Measurements from ENCODE around the gene SEMA4D.

SEMA4D gene

DNA sequence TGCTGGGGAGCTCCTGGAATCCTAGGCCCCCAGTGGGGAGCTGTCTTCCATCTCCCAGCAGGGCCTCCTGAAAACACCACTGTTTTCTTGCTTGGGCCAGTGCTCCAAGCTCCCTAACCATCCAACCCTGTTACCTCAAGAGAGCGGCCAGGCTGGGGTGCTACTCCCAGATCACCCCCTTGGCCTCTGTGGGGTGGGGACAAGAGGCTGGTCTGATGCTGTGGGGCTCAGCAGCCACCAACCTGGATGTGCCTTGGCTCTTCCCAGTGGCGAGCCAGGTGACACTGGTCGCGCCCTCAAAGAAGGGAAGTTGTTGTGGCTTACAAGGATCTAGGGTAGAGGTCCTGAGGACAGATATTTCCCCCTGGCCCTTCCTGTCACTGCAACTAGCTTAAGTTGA, 130.6 kb downstream of the SEMA4D start:
- DNase-seq = no peak

DNA sequence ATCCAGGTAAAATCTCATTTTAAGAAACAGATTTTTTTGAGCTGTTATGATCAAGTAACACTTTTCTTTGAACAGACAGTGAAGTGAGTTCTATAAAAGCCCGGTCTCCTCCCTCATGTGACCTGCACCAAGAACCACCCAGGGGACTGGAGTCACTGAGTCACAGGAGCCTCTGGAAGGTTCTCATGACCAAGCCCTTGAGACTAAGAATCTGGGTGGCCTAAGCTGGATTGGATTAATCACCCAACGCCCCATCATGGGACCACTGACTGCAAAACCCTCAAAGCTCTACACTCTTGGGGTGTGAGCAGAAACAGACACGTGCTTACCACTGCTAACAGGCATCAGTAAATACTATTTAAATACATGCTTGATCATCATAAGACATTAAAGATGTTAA, 131.2 kb downstream of the SEMA4D start:
- DNase-seq = no peak

DNA sequence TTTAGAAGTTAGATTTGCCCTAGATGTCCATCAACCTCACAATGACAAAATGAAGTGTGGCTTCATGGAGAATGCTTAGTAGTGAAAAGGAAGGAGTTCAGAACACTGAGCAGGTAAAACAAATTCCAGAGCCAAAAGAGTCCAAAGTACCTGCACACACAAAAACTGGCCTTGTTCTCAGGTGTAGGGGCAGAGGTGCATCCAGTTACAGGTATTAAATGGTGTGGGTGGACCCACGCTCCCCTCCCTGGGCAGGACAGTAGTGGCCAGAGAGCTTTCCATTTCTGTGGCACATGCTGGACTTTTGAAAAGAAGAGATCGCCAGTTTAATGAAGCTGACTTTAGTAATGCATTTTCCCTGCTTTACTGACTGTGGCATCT, 132.4 kb downstream of the SEMA4D start:
- DNase-seq = no peak

DNA sequence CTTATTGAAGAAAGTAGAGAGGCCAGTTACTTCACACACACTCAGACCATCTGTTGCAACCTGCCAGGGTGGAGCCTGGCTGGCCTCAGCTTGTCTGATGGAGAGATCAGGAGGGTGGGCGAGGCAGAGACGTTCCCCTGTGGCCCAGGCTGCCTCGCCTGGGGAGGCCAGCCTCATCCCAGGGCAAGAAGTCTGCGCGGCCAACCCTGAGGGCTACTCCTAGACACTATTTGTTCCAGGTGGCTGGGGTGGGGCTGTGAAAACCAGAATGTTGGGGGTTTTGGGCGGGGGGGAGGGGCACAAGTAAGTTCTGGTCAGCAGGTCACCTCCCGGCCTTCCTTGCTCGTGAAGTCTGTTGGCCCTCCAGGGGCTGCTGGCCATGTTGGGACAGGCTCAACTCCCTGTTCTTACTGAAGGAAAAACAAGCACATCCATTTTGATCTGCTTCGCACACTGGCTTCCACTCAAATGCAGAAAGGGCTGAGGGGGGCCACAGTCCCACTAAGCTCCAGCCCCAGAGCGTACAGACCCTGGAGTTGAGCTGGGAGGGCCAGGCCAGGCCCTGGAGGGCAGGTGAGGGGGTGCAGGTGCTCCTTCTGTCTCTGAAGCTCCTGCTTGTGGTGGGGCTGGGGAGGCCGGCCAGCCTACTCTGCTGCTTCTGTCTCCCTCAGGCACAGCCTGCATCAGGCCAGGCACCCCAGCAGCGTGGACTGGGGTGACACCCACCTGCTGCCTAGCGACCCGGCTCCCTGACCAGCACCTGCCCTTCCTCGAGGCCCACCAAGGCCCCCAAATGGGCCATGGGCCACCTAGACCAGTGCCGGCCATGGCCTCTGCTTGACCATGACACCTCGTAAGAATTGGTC, 133.0 kb downstream of the SEMA4D start:
- no peak for DNase-seq

DNA sequence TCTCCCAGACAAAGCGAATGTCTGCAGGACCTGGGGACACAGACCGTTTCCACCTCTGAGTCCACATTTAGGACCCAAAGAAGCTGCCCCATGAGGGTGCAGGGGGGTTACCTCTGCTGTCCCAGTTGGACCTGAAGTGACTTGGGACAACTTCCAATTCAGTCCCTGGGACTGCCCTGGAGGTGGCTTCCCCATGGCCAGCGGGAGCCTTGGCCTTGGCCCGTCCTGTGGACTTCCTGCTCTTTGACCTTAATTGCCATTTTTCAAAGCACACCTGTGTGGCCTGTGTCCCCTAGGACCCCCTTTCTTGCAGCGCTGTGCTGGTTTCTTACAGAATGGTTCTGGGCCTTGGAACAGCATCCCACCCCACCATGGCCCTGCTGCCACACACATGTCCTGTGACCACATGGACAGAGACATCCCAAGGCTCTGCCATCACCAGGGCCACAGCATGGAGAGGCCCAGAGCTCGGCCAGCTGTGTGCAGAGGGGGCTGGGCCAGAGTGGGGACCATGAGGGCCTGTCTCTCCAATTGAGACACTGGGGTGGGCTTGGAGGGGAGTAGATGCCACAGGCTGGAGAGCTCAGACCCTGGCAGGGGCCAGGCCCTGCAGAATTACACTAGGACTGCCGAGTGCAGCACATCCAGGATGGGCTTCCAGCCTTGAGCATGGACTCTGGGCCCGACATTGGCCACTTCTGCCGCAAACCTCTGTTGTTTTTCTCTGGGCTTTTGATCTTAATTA, 133.8 kb downstream of the SEMA4D start:
- no peak for DNase-seq

DNA sequence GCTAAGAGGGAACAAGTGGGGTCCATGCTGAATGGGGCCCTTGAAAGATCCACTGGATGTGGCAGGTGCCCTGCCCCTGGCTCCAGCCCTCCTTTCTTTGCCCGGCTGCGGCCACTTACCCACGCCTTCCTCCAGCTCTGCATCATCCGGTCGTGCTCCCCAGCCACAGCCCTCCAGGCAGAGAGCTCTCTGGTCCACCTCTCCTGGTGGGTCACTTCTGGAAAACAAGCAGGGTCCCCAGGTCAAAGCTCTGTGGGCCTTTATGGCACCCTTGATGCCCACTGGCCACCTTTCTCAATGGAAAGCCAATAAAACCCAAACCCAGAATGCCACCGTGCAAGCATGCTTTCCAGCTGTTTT, 134.6 kb downstream of the SEMA4D start:
- DNase-seq = no peak

DNA sequence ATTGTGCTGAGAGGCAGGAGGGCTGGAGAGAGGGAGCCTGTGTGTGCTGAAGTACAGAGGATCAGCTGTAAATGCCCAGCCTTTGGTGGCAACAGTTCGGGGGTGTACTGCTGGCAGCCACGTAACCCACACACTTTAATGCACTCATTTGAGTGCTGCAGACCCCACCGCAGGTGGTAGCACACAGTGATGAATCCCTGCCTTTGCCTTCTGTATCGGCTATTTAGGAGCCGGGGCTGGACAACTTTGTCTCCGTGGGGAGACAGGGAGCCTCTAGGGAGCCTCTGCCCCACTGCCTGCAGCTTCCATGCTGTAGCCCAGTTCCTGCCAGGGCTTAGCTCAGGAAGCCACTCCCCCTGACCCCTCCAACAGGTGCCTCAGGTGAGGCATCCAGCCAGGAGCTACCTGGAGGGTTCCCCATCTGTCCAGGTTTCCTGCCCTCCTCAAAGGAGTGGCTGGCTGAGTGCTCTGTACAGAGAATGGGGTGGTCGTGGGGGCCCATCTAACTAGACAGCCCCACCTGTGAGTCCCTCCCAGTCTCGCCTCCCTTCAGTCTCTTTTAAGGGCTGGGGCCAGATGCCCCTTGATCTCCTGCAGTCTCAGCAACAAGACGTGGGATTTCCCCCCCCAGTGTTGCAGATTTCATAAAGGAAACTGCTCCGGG, 135.1 kb downstream of the SEMA4D start:
- DNase-seq = no peak

DNA sequence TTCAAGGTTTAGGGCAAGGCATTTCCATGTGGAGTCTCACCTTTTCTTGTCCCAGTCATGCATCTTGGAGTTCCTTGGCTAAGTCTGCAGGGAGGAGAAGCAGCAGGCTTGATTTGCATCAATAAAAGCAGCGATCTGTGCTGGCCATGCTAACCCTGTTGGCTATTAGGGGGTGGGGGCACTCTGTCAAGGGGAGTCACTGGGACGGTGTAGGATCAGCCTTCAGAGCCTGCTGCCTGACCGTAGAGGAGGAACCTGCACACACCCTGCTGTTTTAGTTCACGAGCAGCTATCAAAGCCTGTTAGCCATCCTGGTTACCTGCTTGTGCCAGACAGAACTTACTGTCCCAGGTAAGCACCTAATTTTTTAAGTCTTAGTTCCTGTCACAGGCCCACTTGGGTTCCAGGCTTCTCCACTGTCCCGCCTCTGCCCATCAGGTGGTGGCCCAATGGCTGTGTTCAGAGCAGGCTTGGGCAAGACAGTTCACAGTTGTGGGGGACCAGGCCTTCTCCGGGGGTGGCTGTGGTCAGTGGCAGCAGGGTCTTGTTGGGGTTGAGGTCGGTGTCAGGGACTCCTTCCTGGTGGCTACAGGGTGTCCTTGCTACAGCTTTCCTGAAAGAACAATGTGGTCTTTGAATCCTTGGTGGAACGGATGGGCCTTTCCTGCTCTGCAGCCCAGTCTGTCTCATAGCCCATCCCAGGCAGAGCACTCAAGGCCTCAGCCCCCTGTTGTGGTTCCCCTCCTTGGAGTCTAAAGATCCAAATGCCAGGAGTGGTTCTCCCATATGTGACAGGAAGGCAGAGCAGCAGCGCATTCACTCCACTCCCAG, 135.9 kb downstream of the SEMA4D start:
- no peak for DNase-seq

DNA sequence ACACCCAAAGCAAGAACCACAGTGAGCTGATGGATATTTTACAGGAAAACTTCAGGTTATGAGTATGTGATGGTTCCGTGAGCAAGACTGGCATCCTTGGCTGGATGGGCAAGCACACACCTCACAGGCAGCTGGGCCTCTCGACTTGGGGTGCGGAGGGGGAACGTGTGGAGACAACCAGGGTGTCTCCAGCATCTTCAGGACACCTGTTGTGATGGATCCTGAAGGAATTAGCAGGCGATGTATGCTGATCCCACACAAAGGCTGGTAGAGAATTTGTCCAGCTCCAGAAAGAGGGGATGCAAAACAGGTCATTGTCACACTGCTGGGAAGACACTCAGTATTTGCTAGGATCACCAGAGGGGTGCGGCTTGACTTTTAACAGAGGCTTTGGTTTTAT, 136.9 kb downstream of the SEMA4D start:
- no peak for DNase-seq

DNA sequence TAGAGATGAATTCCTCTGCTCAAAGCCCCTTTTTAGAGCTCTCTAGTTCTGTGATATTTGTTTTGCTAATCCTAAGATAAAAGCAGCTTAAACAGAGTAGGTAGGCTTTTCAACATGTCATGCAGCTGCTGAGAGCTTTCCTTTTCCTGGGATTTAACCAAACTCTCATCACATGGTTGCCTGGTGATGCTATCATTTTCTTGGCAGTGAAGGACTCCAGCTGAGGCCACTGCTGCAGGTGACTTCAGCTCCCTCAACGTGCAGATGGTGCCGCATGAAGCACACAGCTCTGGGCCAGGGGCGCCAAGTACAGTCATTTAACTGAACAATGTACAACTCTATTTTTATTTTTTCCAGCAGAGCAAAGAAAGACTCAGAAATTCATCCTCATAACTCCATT, 137.4 kb downstream of the SEMA4D start:
- no peak for DNase-seq

DNA sequence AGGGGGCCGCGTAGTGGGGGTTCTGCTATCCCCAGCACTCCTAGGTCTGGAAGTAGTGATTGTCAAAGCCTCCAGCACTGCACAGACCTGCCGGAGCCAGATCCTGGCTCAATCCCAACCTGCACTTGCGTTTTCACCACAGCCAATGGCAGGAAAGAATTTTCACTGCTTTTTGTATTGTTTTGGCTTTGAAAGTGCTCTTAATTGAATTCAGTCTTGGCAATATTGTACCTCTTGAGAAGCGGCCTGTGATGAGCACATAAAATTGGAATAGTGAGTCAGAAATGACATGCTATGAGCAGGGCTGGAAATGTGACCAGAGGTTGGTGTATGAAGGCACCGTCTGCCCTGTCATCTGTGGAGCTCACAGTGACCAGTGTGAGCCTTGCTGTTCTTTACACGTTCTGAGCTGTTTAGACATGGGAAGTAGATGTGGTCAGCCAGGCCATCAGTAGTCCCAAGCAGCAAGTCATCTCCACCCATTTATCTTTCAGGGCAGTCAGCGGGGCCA, 138.1 kb downstream of the SEMA4D start:
- DNase-seq = no peak

DNA sequence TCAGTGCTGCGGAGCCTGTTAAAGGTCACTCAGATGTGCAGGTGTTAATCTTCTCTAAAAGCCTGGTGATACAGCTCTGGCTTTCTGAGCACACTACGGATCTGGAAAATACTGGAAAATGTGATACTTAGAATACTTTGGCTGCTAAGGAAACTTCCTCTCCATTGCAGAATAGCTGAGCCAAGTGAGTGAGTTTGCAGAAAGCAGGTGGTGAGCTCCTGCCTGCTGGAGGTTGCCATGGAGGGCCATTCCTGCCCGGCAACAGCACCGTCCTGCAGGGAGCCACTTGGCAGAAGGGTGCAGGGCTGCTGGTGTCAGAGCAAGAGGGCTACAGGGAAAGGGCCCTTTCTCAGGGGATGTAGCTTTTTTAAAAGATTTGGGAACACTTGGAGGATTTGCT, 138.9 kb downstream of the SEMA4D start:
- no peak for DNase-seq

DNA sequence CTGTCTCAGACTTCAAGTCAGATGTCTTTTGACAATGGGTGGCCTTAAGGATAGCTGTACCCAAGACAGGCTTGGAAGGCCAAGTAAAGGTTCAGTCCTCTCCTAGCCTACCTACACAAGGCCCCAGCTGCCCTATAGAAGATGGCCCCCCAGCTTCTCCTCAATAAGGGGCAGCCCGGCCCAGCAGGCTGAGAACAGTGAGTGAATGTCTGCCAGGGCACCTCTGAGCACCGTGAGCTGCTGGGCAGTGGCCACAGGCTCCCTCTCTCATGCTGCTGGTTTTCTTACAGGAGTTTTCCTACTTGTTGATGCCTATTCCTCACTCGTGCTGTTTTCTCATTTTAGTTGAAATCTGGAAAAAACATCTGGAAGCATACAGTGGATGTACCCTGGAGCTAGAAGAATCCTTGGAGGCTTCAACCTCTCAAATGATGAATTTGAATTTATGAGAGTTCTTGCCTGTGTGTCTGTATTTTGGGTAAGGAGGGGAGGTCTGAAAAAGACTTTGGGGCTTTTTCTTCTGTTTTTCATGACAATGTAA, 139.5 kb downstream of the SEMA4D start:
- DNase-seq = no peak

DNA sequence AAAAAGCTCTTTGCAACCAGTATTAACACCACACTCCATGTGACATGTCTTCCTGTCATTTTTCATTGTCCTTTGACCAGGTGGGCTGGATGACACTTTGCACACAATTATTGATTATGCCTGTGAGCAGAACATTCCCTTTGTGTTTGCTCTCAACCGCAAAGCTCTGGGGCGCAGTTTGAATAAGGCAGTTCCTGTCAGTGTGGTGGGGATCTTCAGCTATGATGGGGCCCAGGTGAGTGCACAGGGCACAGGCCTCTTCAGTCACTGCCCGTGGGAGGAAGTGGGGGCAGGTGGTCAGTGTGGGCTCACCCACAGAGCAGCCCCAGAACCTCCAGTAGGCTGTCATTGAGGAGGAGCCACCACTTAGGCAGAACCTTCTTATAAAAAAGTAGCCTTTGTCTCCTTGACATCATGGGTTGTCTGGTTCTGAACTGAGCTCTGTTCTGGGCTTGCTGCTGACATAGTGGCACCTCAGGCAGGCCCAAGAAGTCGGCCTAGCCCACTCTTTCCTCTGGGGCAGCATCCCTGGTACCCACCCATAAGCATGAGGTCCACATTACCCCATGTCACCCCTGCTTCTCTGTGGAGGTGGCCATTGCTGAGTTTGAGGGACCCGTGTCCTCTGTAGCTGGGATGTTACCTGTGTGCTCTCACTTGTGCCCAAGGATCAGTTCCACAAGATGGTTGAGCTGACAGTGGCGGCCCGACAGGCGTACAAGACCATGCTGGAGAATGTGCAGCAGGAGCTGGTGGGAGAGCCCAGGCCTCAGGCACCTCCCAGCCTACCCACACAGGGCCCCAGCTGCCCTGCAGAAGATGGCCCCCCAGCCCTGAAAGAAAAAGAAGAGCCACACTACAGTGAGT, 140.3 kb downstream of the SEMA4D start:
- DNase-seq = no peak

DNA sequence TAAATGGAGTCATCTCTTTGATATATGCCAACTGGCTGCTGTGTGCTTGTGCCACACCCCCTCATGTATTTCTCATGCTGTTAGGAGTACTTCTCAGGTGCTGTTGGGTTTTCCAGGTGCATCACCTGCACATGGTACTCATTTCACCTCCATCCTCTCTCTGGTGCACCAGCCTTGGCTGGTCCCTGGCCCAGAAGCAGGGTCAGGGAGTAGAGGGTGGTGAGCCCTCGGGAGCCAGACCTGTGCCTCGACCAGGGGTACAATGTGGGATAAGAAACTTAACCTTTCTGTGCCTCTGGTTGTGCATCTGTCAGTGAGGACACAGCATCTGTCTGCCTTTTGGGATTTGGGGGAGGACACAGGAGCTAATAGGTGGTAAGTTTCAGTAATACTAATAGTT, 141.1 kb downstream of the SEMA4D start:
- no peak for DNase-seq

DNA sequence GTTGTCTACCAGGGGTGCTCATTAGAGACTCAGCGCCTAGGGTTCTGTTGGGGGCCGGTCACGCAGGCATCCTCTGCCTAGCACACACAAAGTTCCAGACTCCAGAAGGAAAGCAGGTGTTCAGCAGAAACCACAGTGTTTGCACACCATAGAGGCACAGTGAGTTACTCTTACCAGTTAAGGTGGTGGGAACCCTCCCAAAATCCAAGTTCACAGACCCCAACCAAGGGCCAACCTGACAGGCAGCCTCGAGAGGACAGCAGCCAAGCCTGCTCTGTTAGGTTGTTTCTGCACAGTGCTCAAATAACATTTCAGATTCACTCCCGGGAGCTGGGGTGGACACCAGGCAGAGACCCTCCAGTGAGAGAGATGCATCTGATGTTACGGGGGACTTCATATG, 143.4 kb downstream of the SEMA4D start:
- no peak for DNase-seq

DNA sequence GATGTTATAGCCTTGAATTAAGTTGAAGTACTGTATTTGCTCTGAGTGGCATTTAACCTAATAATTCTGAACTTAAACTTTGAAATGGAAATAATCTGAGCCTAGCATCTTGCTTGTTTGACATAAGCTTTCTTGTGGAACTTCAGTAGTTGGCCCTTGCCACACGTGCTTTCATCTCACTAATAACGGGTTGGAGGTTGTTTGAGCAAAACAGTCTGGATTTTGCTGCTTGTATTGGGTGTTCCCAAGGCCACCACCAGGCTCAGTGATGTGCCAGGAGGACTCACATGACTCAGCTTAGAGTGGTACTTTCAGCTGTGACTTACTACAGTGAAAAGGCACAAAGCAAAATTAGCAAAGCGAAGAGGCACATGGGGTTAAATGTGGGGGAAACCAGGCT, 143.9 kb downstream of the SEMA4D start:
- no peak for DNase-seq

DNA sequence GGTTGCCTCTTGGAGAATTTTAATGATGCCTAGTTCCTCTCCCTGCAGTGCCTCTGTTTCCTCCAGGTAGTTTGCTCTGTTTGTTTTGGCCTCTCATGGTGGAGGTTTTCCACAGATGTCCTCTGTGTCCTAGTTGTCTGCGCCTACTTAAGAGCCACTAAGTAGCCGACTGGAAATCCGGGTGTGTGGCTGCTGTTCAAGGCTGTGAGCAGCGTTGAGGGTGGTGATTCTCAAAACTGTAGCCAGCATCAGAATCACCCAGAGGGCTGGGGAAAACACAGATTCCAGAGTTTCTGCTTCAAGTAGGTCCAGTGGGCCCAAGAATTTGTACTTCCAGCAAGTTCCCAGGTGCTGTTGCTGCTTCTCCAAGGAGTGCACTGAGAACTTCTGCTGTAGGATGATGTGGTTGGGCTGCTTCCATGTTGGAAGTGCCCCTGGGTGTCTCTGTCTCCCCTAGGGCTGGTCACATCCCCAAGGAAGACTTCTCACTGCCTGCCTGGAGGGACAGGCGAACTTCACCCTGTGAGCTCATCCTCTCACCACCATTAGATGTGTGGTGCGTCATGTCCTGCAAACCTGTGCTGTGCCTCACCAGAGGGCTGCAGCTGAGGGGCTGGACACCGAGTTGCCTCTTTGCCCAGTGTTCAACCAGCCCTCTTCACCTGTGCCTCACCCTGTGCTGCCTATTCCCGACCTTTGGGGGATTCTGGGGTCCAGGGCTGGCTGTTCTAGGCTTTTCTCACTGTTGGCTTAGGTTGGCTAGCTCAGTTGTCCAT, 144.9 kb downstream of the SEMA4D start:
- DNase-seq = no peak

DNA sequence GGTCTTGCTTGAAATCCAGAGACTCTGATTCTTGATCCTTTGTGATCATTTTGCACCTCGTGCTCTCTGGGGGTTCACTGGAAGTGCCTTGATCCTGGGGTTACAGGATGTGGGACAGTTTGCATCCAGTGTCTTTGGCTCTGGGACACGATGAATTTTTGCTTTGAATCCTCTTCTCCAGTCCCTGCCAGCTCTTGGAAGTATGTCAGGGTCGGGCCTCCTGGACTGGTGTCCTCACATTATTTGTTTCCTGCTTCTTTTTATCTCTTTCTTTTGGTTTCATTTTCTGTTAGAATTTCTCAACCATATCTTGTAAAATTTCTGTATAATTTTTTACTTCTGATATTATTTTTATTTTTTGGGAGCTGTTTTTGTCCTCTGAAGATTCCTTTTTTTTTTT, 145.5 kb downstream of the SEMA4D start:
- DNase-seq = no peak

DNA sequence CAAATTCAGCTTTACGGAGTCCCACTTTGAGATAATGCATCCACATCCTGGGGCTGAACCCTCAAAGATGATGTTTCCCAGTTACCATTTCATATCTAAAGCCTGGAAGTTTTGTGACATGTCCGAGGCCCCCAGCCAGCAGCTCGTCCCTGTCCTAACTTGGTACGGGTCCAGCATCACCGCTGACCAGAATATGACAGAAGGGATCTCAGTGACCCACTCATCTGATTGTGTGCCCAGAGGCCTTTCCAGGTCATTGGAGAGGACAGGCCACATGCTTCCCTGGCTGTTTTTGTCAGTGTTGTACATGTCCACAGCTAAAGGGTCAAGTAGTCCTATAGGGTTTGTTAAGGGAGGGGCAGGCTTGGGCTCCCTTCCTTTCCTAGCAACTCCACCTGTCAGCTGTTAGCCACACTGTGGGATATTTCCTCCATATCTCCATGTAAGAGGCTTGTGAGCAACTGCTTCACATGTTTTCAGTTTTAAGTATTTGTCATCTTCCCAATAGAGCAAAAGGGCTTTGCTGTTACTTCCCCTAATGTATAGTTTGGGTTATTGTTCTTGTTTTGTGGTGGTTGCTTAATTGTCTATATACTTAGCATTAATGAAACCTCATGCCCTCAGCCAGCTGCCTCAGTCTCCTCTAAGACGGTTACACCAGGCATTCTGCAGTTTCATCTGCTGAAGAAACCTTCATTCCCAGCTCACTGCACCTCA, 146.2 kb downstream of the SEMA4D start:
- DNase-seq = no peak
